Uterus (tissue), 2 donors: ENCODE results near the gene CEP250.
"Not testable (repeated sequence)": the region's sequence is repeated elsewhere in the genome, so short reads cannot be mapped to it uniquely, and the experiment has no call there.

Experiments used
- CTCF ChIP-seq, 4 experiments: fragments of 200-600 bp in 2 of 4; fragments of 450-650 bp in 2 of 4; sonication (generic) in 2 of 4; IDR thresholded peaks; one replicate each; pipeline ENCODE4 v1.5.1; 2016 to 2019; ENCODE audit warnings: antibody characterized with exemption in 4 of 4, mild to moderate bottlenecking in 2 of 4, moderate library complexity in 1 of 4
- POLR2A ChIP-seq, 2 donors: fragments of 450-650 bp; IDR thresholded peaks; one replicate each; pipeline ENCODE4 v1.6.1; 2016; ENCODE audit warnings: antibody characterized with exemption in 2 of 2, mild to moderate bottlenecking in 1 of 2, moderate library complexity in 1 of 2

GRCh38 chr20:35544941-35545340, 89.5 kb downstream of the CEP250 start:
- not testable (repeated sequence) for TF ChIP-seq CTCF, POLR2A (IDR thresholded peaks at IDR 0.05)
